Tibial nerve (tissue), 4 donors: ENCODE data around the gene HPSE2. TPM values are rescaled to one million over a fixed set of nuclear protein-coding genes. Genes with fewer than 3 reads are reported as not detected.

ENCODE experiments used
- DNase-seq, 2 donors: peaks; one replicate each; pipeline ENCODE4 v3.0.0-alpha.2; 2019; ENCODE audit warnings: low spot score in 2 of 2
- H3K27ac ChIP-seq, 4 donors: fragments of 200-600 bp; sonication (generic) in 3 of 4; one replicate each; pipeline ENCODE4 v1.5.1; 2017 to 2019; ENCODE audit warnings: mild to moderate bottlenecking in 1 of 4
- H3K27me3 ChIP-seq, 2 donors: fragments of 200-600 bp; sonication (generic) in 1 of 2; one replicate each; pipeline versions ENCODE4 v1.5.1 to v1.6.0; 2017 to 2019
- H3K36me3 ChIP-seq, 3 donors: fragments of 200-600 bp; sonication (generic); one replicate each; pipeline ENCODE4 v1.5.1; 2018 to 2019
- H3K4me1 ChIP-seq, 4 donors: fragments of 200-600 bp; sonication (generic) in 3 of 4; one replicate each; pipeline ENCODE4 v1.5.1; 2017 to 2019
- H3K4me3 ChIP-seq, 4 donors: fragments of 200-600 bp; sonication (generic) in 3 of 4; one replicate each; pipeline ENCODE4 v1.5.1; 2017 to 2019; ENCODE audit warnings: mild to moderate bottlenecking in 1 of 4, moderate library complexity in 1 of 4
- H3K9me3 ChIP-seq, 4 donors: fragments of 200-600 bp; sonication (generic) in 3 of 4; one replicate each; pipeline ENCODE4 v1.5.1; 2017 to 2019
- CTCF ChIP-seq, 5 experiments: fragments of 200-600 bp in 3 of 5; fragments of 450-650 bp in 2 of 5; sonication (generic) in 3 of 5; IDR thresholded peaks; one replicate each; pipeline ENCODE4 v1.5.1; 2016 to 2019; ENCODE audit warnings: antibody characterized with exemption in 5 of 5, mild to moderate bottlenecking in 3 of 5, moderate library complexity in 2 of 5
- EP300 ChIP-seq, 2 donors: sonication (generic); formaldehyde crosslinking; IDR thresholded peaks; one replicate each; pipeline ENCODE4 v1.6.1; 2017; ENCODE audit warnings: antibody characterized with exemption in 2 of 2, mild to moderate bottlenecking in 1 of 2
- POLR2A ChIP-seq, 2 donors: fragments of 450-650 bp; IDR thresholded peaks; one replicate each; pipeline ENCODE4 v1.6.1; 2017; ENCODE audit warnings: antibody characterized with exemption in 2 of 2, mild to moderate bottlenecking in 2 of 2, moderate library complexity in 2 of 2
- whole genome bisulfite sequencing, 2 donors: methylation state at CpG; one replicate each; pipeline ENCODE4 v1.1.5; 2018; 5-methylcytosine and 5-hydroxymethylcytosine counted together
- total RNA-seq, 4 donors: library from RNA; depleted of rRNA; stranded (reverse); fragments of >200 nt; gene quantifications; one replicate each; pipeline ENCODE4 v1.1.0, GENCODE V29; 2016

The HPSE2 gene
- total RNA-seq, 4 donors from 2014 or later: 0.63 TPM; not detected in 3

- no peak for DNase-seq
- H3K4me1 ChIP-seq: no peaks in the 10 kb centered on the region
- 92 to 96% methylated on average over 12 of the region's 12 CpGs for WGBS, 2 donors
- H3K27me3 ChIP-seq: no peaks in the 10 kb centered on the region
- H3K9me3 ChIP-seq: peaks cover 0 to 10% (median 1%) of the 10 kb centered on the region in 4 donors
- peaks cover 5 to 98% (median 52%) of the 10 kb centered on the region in 3 donors for H3K36me3 ChIP-seq
- no peak overlapping the region for H3K4me3 ChIP-seq
- no peak for TF ChIP-seq CTCF (IDR thresholded peaks at IDR 0.05)
- TF ChIP-seq EP300 (IDR thresholded peaks at IDR 0.05): no peak
- TF ChIP-seq POLR2A (IDR thresholded peaks at IDR 0.05): no peak
- H3K27ac ChIP-seq: no peak overlapping the region
Measured at GRCh38 chr10:98435178-98435577, 800.5 kb downstream of the HPSE2 start.

GRCh38 chr10:98433881-98434732 lies 801.5 kb downstream of the HPSE2 start:
- DNase-seq: no peak
- peaks cover 5 to 98% (median 55%) of the 10 kb centered on the region in 3 donors for H3K36me3 ChIP-seq
- no peaks in the 10 kb centered on the region for H3K4me1 ChIP-seq
- H3K27me3 ChIP-seq: no peaks in the 10 kb centered on the region
- 96 to 98% methylated on average over 17 to 21 of the region's 21 CpGs for WGBS, 2 donors
- H3K27ac ChIP-seq: no peak overlapping the region
- peaks cover 0 to 10% (median 1%) of the 10 kb centered on the region in 4 donors for H3K9me3 ChIP-seq
- TF ChIP-seq EP300 (IDR thresholded peaks at IDR 0.05): no peak
- H3K4me3 ChIP-seq: no peak overlapping the region

- Histone ChIP-seq H3K9me3 (peaks cover 0 to 10% (median 1%) of the 10 kb centered on the region in 4 donors), H3K36me3 (peaks cover 5 to 98% (median 55%) of the 10 kb centered on the region in 3 donors), H3K4me3 (no peak overlapping the region), H3K27ac (no peak overlapping the region), H3K4me1 (no peaks in the 10 kb centered on the region), H3K27me3 (no peaks in the 10 kb centered on the region)
- no peak for DNase-seq
- WGBS, 2 donors: 97 to 100% methylated on average over 1 of the region's 1 CpG
- no peak for TF ChIP-seq CTCF (IDR thresholded peaks at IDR 0.05)
- no peak for TF ChIP-seq POLR2A (IDR thresholded peaks at IDR 0.05)
- TF ChIP-seq EP300 (IDR thresholded peaks at IDR 0.05): no peak
Measured at GRCh38 chr10:98433371-98433770, 802.3 kb downstream of the HPSE2 start.

- Histone ChIP-seq H3K9me3 (peaks cover 0 to 10% (median 1%) of the 10 kb centered on the region in 4 donors), H3K4me1 (no peaks in the 10 kb centered on the region), H3K36me3 (peaks cover 5 to 98% (median 55%) of the 10 kb centered on the region in 3 donors), H3K4me3 (no peak overlapping the region), H3K27ac (no peak overlapping the region), H3K27me3 (no peaks in the 10 kb centered on the region)
- no peak for TF ChIP-seq EP300 (IDR thresholded peaks at IDR 0.05)
- TF ChIP-seq POLR2A (IDR thresholded peaks at IDR 0.05): no peak
- TF ChIP-seq CTCF (IDR thresholded peaks at IDR 0.05): no peak
- 90 to 100% methylated on average over 1 of the region's 1 CpG for WGBS, 2 donors
- no peak for DNase-seq
Measured at GRCh38 chr10:98432330-98432729, 803.3 kb downstream of the HPSE2 start.

- H3K4me3 ChIP-seq: no peak overlapping the region
- 77% methylated on average over 5 of the region's 8 CpGs; no CpG with 5 or more reads in 1 of the 2 donors for WGBS, 2 donors
- H3K27ac ChIP-seq: no peak overlapping the region
- H3K27me3 ChIP-seq: no peaks in the 10 kb centered on the region
- H3K36me3 ChIP-seq: peaks cover 5 to 98% (median 55%) of the 10 kb centered on the region in 3 donors
- peaks cover 0 to 10% (median 1%) of the 10 kb centered on the region in 4 donors for H3K9me3 ChIP-seq
- DNase-seq: no peak
- TF ChIP-seq CTCF (IDR thresholded peaks at IDR 0.05) (no peak), POLR2A (IDR thresholded peaks at IDR 0.05) (no peak), EP300 (IDR thresholded peaks at IDR 0.05) (no peak)
- no peaks in the 10 kb centered on the region for H3K4me1 ChIP-seq
Measured at GRCh38 chr10:98431016-98431415, 804.6 kb downstream of the HPSE2 start.
